Nephron (organoid): ENCODE data around the gene PRUNE2.

Experiments used
- H3K27ac Mint-ChIP-seq, 3 experiments: 2 replicates each; pipeline ENCODE4 v1.8.0; 2020; ENCODE audit warnings: mixed read lengths in 3 of 3, mild to moderate bottlenecking in 2 of 3, moderate library complexity in 1 of 3
- H3K27me3 Mint-ChIP-seq: 2 replicates; pipeline ENCODE4 v1.8.0; 2021; ENCODE audit warnings: low read depth, mild to moderate bottlenecking, moderate library complexity, mixed read lengths
- H3K36me3 Mint-ChIP-seq: 2 replicates; pipeline ENCODE4 v1.8.0; 2020; ENCODE audit warnings: low read depth, mixed read lengths
- H3K4me1 Mint-ChIP-seq: 2 replicates; pipeline ENCODE4 v1.8.0; 2020; ENCODE audit warnings: mixed read lengths
- H3K4me3 Mint-ChIP-seq, 3 experiments: 2 replicates each; pipeline ENCODE4 v1.8.0; 2020; ENCODE audit warnings: mild to moderate bottlenecking in 3 of 3, mixed read lengths in 3 of 3, moderate library complexity in 2 of 3
- H3K9me3 Mint-ChIP-seq: 2 replicates; pipeline ENCODE4 v1.8.0; 2020; ENCODE audit warnings: mixed read lengths
- CTCF ChIP-seq, 3 experiments: fragments of 200-600 bp; sonication (generic); IDR thresholded peaks; one replicate each; pipeline ENCODE4 v1.5.0; 2021; ENCODE audit warnings: antibody characterized with exemption in 3 of 3; ENCODE audit not compliant: unreplicated experiment in 3 of 3

Gene PRUNE2

GRCh38 chr9:76688471-76689238 is 217.3 kb downstream of the PRUNE2 start:
- Mint-ChIP-seq H3K9me3 (no peaks in the 10 kb centered on the region), H3K36me3 (no peaks in the 10 kb centered on the region), H3K4me3 (no peak overlapping the region), H3K27ac (no peak overlapping the region), H3K4me1 (peaks cover 18% of the 10 kb centered on the region), H3K27me3 (peaks cover 4% of the 10 kb centered on the region)
- TF ChIP-seq CTCF (IDR thresholded peaks at IDR 0.05; ENCODE audit: unreplicated experiment in 3 of 3): no peak

GRCh38 chr9:76687861-76688391 is 218.0 kb downstream of the PRUNE2 start:
- peaks cover 4% of the 10 kb centered on the region for H3K27me3 Mint-ChIP-seq
- no peaks in the 10 kb centered on the region for H3K9me3 Mint-ChIP-seq
- H3K27ac Mint-ChIP-seq: no peak overlapping the region
- no peak overlapping the region for H3K4me3 Mint-ChIP-seq
- H3K36me3 Mint-ChIP-seq: no peaks in the 10 kb centered on the region
- peaks cover 18% of the 10 kb centered on the region for H3K4me1 Mint-ChIP-seq
- TF ChIP-seq CTCF (IDR thresholded peaks at IDR 0.05; ENCODE audit: unreplicated experiment in 3 of 3): no peak

- H3K9me3 Mint-ChIP-seq: no peaks in the 10 kb centered on the region
- no peak overlapping the region for H3K27ac Mint-ChIP-seq
- no peak overlapping the region for H3K4me3 Mint-ChIP-seq
- H3K36me3 Mint-ChIP-seq: no peaks in the 10 kb centered on the region
- H3K4me1 Mint-ChIP-seq: peaks cover 9% of the 10 kb centered on the region
- H3K27me3 Mint-ChIP-seq: peaks cover 2% of the 10 kb centered on the region
- no peak for TF ChIP-seq CTCF (IDR thresholded peaks at IDR 0.05; ENCODE audit: unreplicated experiment in 3 of 3)
Observed at GRCh38 chr9:76686756-76687155, 219.2 kb downstream of the PRUNE2 start.

- no peak overlapping the region for H3K4me3 Mint-ChIP-seq
- no peak overlapping the region for H3K27ac Mint-ChIP-seq
- H3K9me3 Mint-ChIP-seq: peaks cover 11% of the 10 kb centered on the region
- H3K36me3 Mint-ChIP-seq: peaks cover 9% of the 10 kb centered on the region
- TF ChIP-seq CTCF (IDR thresholded peaks at IDR 0.05; ENCODE audit: unreplicated experiment in 3 of 3): no peak
- H3K27me3 Mint-ChIP-seq: no peaks in the 10 kb centered on the region
- H3K4me1 Mint-ChIP-seq: no peaks in the 10 kb centered on the region
Observed at GRCh38 chr9:76684213-76684612, 221.7 kb downstream of the PRUNE2 start.

GRCh38 chr9:76681556-76681955 is 224.4 kb downstream of the PRUNE2 start:
- Mint-ChIP-seq H3K9me3 (peaks cover 11% of the 10 kb centered on the region), H3K27ac (no peak overlapping the region), H3K27me3 (no peaks in the 10 kb centered on the region), H3K4me3 (no peak overlapping the region), H3K36me3 (peaks cover 9% of the 10 kb centered on the region), H3K4me1 (no peaks in the 10 kb centered on the region)
- TF ChIP-seq CTCF (IDR thresholded peaks at IDR 0.05; ENCODE audit: unreplicated experiment in 3 of 3): no peak
